ENCODE measurements around the gene INAVA.
"Not testable (repeated sequence)": the region's sequence is repeated elsewhere in the genome, so short reads cannot be mapped to it uniquely, and the experiment has no call there.

The INAVA gene

GRCh38 chr1:200906491-200906890, 11.8 kb downstream of the INAVA start:
- Histone ChIP-seq H3K27me3 (ENCODE audit: insufficient read depth, low read length) (no peaks in the 10 kb centered on the region), H3K36me3 (ENCODE audit: insufficient read depth, low read length) (peaks cover 72% of the 10 kb centered on the region), H3K9me3 (ENCODE audit: low read length) (no peaks in the 10 kb centered on the region), H2AFZ (ENCODE audit: low read depth, low read length) (no peak overlapping the region), H3K4me3 (ENCODE audit: low read length) (no peak overlapping the region), H3K4me1 (ENCODE audit: insufficient read depth, low read length) (no peaks in the 10 kb centered on the region)

- H3K4me1 ChIP-seq (ENCODE audit: insufficient read depth, low read length): no peaks in the 10 kb centered on the region
- no peaks in the 10 kb centered on the region for H3K9me3 ChIP-seq (ENCODE audit: low read length)
- H3K4me3 ChIP-seq (ENCODE audit: low read length): no peak overlapping the region
- peaks cover 70% of the 10 kb centered on the region for H3K36me3 ChIP-seq (ENCODE audit: insufficient read depth, low read length)
- H3K27me3 ChIP-seq (ENCODE audit: insufficient read depth, low read length): no peaks in the 10 kb centered on the region
- no peak overlapping the region for H2AFZ ChIP-seq (ENCODE audit: low read depth, low read length)
These were observed 13.0 kb downstream of the INAVA start for GRCh38 chr1:200907611-200908097.

GRCh38 chr1:200908191-200908868, 13.6 kb downstream of the INAVA start:
- Histone ChIP-seq H3K9me3 (ENCODE audit: low read length) (no peaks in the 10 kb centered on the region), H3K4me3 (ENCODE audit: low read length) (no peak overlapping the region), H2AFZ (ENCODE audit: low read depth, low read length) (no peak overlapping the region), H3K27me3 (ENCODE audit: insufficient read depth, low read length) (no peaks in the 10 kb centered on the region), H3K36me3 (ENCODE audit: insufficient read depth, low read length) (peaks cover 73% of the 10 kb centered on the region), H3K4me1 (ENCODE audit: insufficient read depth, low read length) (no peaks in the 10 kb centered on the region)

GRCh38 chr1:200909071-200909470, 14.4 kb downstream of the INAVA start:
- no peak overlapping the region for H3K4me3 ChIP-seq (ENCODE audit: low read length)
- no peak overlapping the region for H2AFZ ChIP-seq (ENCODE audit: low read depth, low read length)
- no peaks in the 10 kb centered on the region for H3K4me1 ChIP-seq (ENCODE audit: insufficient read depth, low read length)
- no peaks in the 10 kb centered on the region for H3K9me3 ChIP-seq (ENCODE audit: low read length)
- no peaks in the 10 kb centered on the region for H3K27me3 ChIP-seq (ENCODE audit: insufficient read depth, low read length)
- H3K36me3 ChIP-seq (ENCODE audit: insufficient read depth, low read length): peaks cover 71% of the 10 kb centered on the region

GRCh38 chr1:200909757-200910239, 15.1 kb downstream of the INAVA start:
- Histone ChIP-seq H3K36me3 (ENCODE audit: insufficient read depth, low read length) (peaks cover 71% of the 10 kb centered on the region), H3K4me3 (ENCODE audit: low read length) (no peak overlapping the region), H2AFZ (ENCODE audit: low read depth, low read length) (no peak overlapping the region), H3K27me3 (ENCODE audit: insufficient read depth, low read length) (no peaks in the 10 kb centered on the region), H3K9me3 (ENCODE audit: low read length) (no peaks in the 10 kb centered on the region), H3K4me1 (ENCODE audit: insufficient read depth, low read length) (no peaks in the 10 kb centered on the region)

GRCh38 chr1:200911361-200911760, 16.7 kb downstream of the INAVA start:
- no peaks in the 10 kb centered on the region for H3K27me3 ChIP-seq (ENCODE audit: insufficient read depth, low read length)
- no peak overlapping the region for H2AFZ ChIP-seq (ENCODE audit: low read depth, low read length)
- H3K4me1 ChIP-seq (ENCODE audit: insufficient read depth, low read length): no peaks in the 10 kb centered on the region
- no peaks in the 10 kb centered on the region for H3K9me3 ChIP-seq (ENCODE audit: low read length)
- peaks cover 64% of the 10 kb centered on the region for H3K36me3 ChIP-seq (ENCODE audit: insufficient read depth, low read length)
- H3K4me3 ChIP-seq (ENCODE audit: low read length): no peak overlapping the region

GRCh38 chr1:200911936-200912335, 17.2 kb downstream of the INAVA start:
- H3K27me3 ChIP-seq (ENCODE audit: insufficient read depth, low read length); H3K4me1 ChIP-seq (ENCODE audit: insufficient read depth, low read length); H3K9me3 ChIP-seq (ENCODE audit: low read length); H3K4me3 ChIP-seq (ENCODE audit: low read length); H2AFZ ChIP-seq (ENCODE audit: low read depth, low read length): not testable (repeated sequence)
- H3K36me3 ChIP-seq (ENCODE audit: insufficient read depth, low read length): peaks cover 58% of the 10 kb centered on the region

- no peak overlapping the region for H2AFZ ChIP-seq (ENCODE audit: low read depth, low read length)
- H3K4me3 ChIP-seq (ENCODE audit: low read length): no peak overlapping the region
- H3K27me3 ChIP-seq (ENCODE audit: insufficient read depth, low read length): no peaks in the 10 kb centered on the region
- H3K4me1 ChIP-seq (ENCODE audit: insufficient read depth, low read length): no peaks in the 10 kb centered on the region
- H3K36me3 ChIP-seq (ENCODE audit: insufficient read depth, low read length): peaks cover 52% of the 10 kb centered on the region
- H3K9me3 ChIP-seq (ENCODE audit: low read length): no peaks in the 10 kb centered on the region
These were observed 18.2 kb downstream of the INAVA start for GRCh38 chr1:200912737-200913407.

- Histone ChIP-seq H3K36me3 (ENCODE audit: insufficient read depth, low read length) (peaks cover 20% of the 10 kb centered on the region), H2AFZ (ENCODE audit: low read depth, low read length) (no peak overlapping the region), H3K4me1 (ENCODE audit: insufficient read depth, low read length) (no peaks in the 10 kb centered on the region), H3K4me3 (ENCODE audit: low read length) (no peak overlapping the region), H3K9me3 (ENCODE audit: low read length) (no peaks in the 10 kb centered on the region), H3K27me3 (ENCODE audit: insufficient read depth, low read length) (no peaks in the 10 kb centered on the region)
These were observed 21.5 kb downstream of the INAVA start for GRCh38 chr1:200916152-200916551.

- Histone ChIP-seq H3K4me3 (ENCODE audit: low read length) (no peak overlapping the region), H3K4me1 (ENCODE audit: insufficient read depth, low read length) (no peaks in the 10 kb centered on the region), H2AFZ (ENCODE audit: low read depth, low read length) (no peak overlapping the region), H3K36me3 (ENCODE audit: insufficient read depth, low read length) (peaks cover 16% of the 10 kb centered on the region), H3K9me3 (ENCODE audit: low read length) (no peaks in the 10 kb centered on the region), H3K27me3 (ENCODE audit: insufficient read depth, low read length) (no peaks in the 10 kb centered on the region)
These were observed 22.0 kb downstream of the INAVA start for GRCh38 chr1:200916681-200917080.

GRCh38 chr1:200917291-200917817, 22.7 kb downstream of the INAVA start:
- Histone ChIP-seq H3K4me1 (ENCODE audit: insufficient read depth, low read length) (no peaks in the 10 kb centered on the region), H2AFZ (ENCODE audit: low read depth, low read length) (no peak overlapping the region)

GRCh38 chr1:200918006-200918405, 23.3 kb downstream of the INAVA start:
- Histone ChIP-seq H3K9me3 (ENCODE audit: low read length) (no peaks in the 10 kb centered on the region), H3K4me1 (ENCODE audit: insufficient read depth, low read length) (no peaks in the 10 kb centered on the region), H3K36me3 (ENCODE audit: insufficient read depth, low read length) (peaks cover 4% of the 10 kb centered on the region), H2AFZ (ENCODE audit: low read depth, low read length) (no peak overlapping the region), H3K27me3 (ENCODE audit: insufficient read depth, low read length) (no peaks in the 10 kb centered on the region), H3K4me3 (ENCODE audit: low read length) (no peak overlapping the region)

More at GRCh38 chr1:200917291-200917817, 22.7 kb downstream of the INAVA start:
- Histone ChIP-seq H3K4me3 (ENCODE audit: low read length) (no peak overlapping the region), H3K36me3 (ENCODE audit: insufficient read depth, low read length) (peaks cover 10% of the 10 kb centered on the region), H3K27me3 (ENCODE audit: insufficient read depth, low read length) (no peaks in the 10 kb centered on the region), H3K9me3 (ENCODE audit: low read length) (no peaks in the 10 kb centered on the region)

- no peaks in the 10 kb centered on the region for H3K4me1 ChIP-seq (ENCODE audit: insufficient read depth, low read length)
- no peak overlapping the region for H3K4me3 ChIP-seq (ENCODE audit: low read length)
- H3K27me3 ChIP-seq (ENCODE audit: insufficient read depth, low read length): no peaks in the 10 kb centered on the region
- no peaks in the 10 kb centered on the region for H3K36me3 ChIP-seq (ENCODE audit: insufficient read depth, low read length)
- no peak overlapping the region for H2AFZ ChIP-seq (ENCODE audit: low read depth, low read length)
- H3K9me3 ChIP-seq (ENCODE audit: low read length): no peaks in the 10 kb centered on the region
These were observed 24.7 kb downstream of the INAVA start for GRCh38 chr1:200919386-200919785.

All from neuron (in vitro differentiated cells).